ENCODE data around the gene LAPTM5. TPM values are rescaled to one million over a fixed set of nuclear protein-coding genes. Genes with fewer than 3 reads are reported as not detected.

Gene LAPTM5
- total and polyA plus RNA-seq, 10 of the 15 experiments (the other 5 are each of a cell fraction or from before 2014, with no cell fraction given) = 24.1 to 1,034 (median 687) TPM

GRCh38 chr1:30732277-30732996 is 25.1 kb downstream of the LAPTM5 start (continued):
- TF ChIP-seq RAD21 (IDR thresholded peaks at IDR 0.05; ENCODE audit: insufficient read depth, low read depth, low read length) = no peak
- TF ChIP-seq NFXL1 (IDR thresholded peaks at IDR 0.05; ENCODE audit: borderline replicate concordance) = no peak
- no peak for TF ChIP-seq BCLAF1 (IDR thresholded peaks at IDR 0.05)
- TF ChIP-seq BHLHE40 (IDR thresholded peaks at IDR 0.05; ENCODE audit: borderline replicate concordance in 1 of 2, low read depth in 2 of 2, low read length in 1 of 2) = peak in 1 of 2 experiments; percentile 22; a peak in 1 of 4 replicates
- TF ChIP-seq HDAC2 (IDR thresholded peaks at IDR 0.05) = no peak
- TF ChIP-seq USF2 (IDR thresholded peaks at IDR 0.05; ENCODE audit: borderline replicate concordance, low read depth, low read length) = no peak
- 0 out of 2 replicates have a peak, but pooled peaks have one; percentile 26 for TF ChIP-seq NR2C1 (IDR thresholded peaks at IDR 0.05)
- TF ChIP-seq SUZ12 (IDR thresholded peaks at IDR 0.05; ENCODE audit: unreplicated experiment) = no peak
- no peak for TF ChIP-seq ATF2 (IDR thresholded peaks at IDR 0.05; ENCODE audit: low read length)
- TF ChIP-seq NR2C2 (IDR thresholded peaks at IDR 0.05; ENCODE audit: borderline replicate concordance, control insufficient read depth, insufficient read length, low read depth) = no peak
- no peak for TF ChIP-seq KLF5 (IDR thresholded peaks at IDR 0.05; ENCODE audit: partially characterized antibody)
- no peak for TF ChIP-seq ATF3 (IDR thresholded peaks at IDR 0.05; ENCODE audit: borderline replicate concordance, extremely low read depth, low read depth, low read length)
- no peak for TF ChIP-seq TBL1XR1 (IDR thresholded peaks at IDR 0.05; ENCODE audit: low read depth, low read length)
- TF ChIP-seq PBX3 (IDR thresholded peaks at IDR 0.05; ENCODE audit: insufficient replicate concordance, low read depth, low read length) = no peak
- no peak for TF ChIP-seq MEF2A (IDR thresholded peaks at IDR 0.05; ENCODE audit: insufficient read depth, low read depth, low read length)
- peak; percentile 77 for TF ChIP-seq ZBTB40 (IDR thresholded peaks at IDR 0.05; ENCODE audit: borderline replicate concordance)
- TF ChIP-seq KAT2A (conservative IDR thresholded peaks at IDR 0.05; ENCODE audit: control insufficient read depth, low read depth, low read length) = no peak

All from GM12878 (cell line).